Thoracic aorta (tissue), 2 donors: ENCODE data around the gene ASB5. TPM values are rescaled to one million over a fixed set of nuclear protein-coding genes. Genes with fewer than 3 reads are reported as not detected.
"Not testable (repeated sequence)": the region's sequence is repeated elsewhere in the genome, so short reads cannot be mapped to it uniquely, and the experiment has no call there.

Experiments used
- ATAC-seq: fragments of 150-250 bp; one replicate; pipeline ENCODE4 v1.8.0; 2017; ENCODE audit warnings: low read depth; ENCODE audit not compliant: insufficient number of reproducible peaks, low FRiP score
- DNase-seq: peaks from one replicate; pipeline ENCODE4 v3.0.0-alpha.2; 2020; ENCODE audit warnings: low spot score
- H3K27ac ChIP-seq, 2 donors: fragments of 200-600 bp; sonication (generic); 1 replicate in 1 of 2; 2 replicates in 1 of 2; pipeline ENCODE4 v1.5.1; 2016; ENCODE audit warnings: mild to moderate bottlenecking in 2 of 2, moderate library complexity in 2 of 2
- H3K27me3 ChIP-seq: fragments of 200-600 bp; sonication (generic); replicated peaks from 2 replicates; pipeline ENCODE4 v1.6.0; 2016; ENCODE audit warnings: mild to moderate bottlenecking; ENCODE audit not compliant: insufficient read depth
- H3K36me3 ChIP-seq: fragments of 200-600 bp; sonication (generic); one replicate; pipeline ENCODE4 v1.5.1; 2016
- H3K4me1 ChIP-seq, 2 donors: fragments of 200-600 bp; sonication (generic); 1 replicate in 1 of 2; 2 replicates in 1 of 2; pipeline versions ENCODE4 v1.5.1 to v1.6.0; 2016; ENCODE audit warnings: low read depth in 2 of 2, mild to moderate bottlenecking in 1 of 2; ENCODE audit not compliant: control insufficient read depth in 1 of 2
- H3K4me3 ChIP-seq: fragments of 200-600 bp; sonication (generic); 2 replicates; pipeline ENCODE4 v1.5.1; 2016; ENCODE audit warnings: mild to moderate bottlenecking
- H3K9me3 ChIP-seq: fragments of 200-600 bp; sonication (generic); 2 replicates; pipeline ENCODE4 v1.5.1; 2016
- total RNA-seq, 2 donors: library from RNA; depleted of rRNA; stranded (reverse); fragments of >200 nt; gene quantifications; one replicate each; pipeline versions ENCODE4 v1.1.0 to v1.2.3, GENCODE V29; 2016
- TF ChIP-seq, protein P1 (sequence below): fragments of 200-600 bp; sonication (generic); IDR thresholded peaks from one replicate; pipeline ENCODE4 v1.5.1; 2019; ENCODE audit warnings: antibody characterized with exemption

The ASB5 gene
- total RNA-seq, 2 donors from 2014 or later, result not detected

DNA sequence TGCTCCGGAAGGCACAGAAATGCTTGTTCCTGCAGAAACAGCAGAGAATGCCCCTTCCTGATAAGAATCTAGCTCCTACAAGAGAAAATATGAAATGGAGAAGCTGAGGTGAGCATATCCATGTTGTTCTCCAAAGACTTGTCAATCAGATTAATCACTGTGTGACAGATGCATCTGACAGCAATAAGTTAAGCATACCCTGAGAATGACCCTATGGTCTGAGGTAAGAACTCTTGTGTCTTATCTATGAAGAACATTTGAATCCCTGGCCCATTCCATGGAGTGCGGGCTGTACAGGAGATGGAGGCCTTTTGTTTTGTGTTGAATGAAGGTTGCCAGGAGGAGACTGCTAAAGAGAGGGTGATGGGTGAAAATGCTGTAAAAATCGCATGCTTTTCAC, 21.5 kb upstream of the ASB5 start:
- no peak for DNase-seq
- H3K27me3 ChIP-seq, result no peaks in the 10 kb centered on the region
- no peaks in the 10 kb centered on the region for H3K9me3 ChIP-seq
- no peak for ATAC-seq
- H3K36me3 ChIP-seq, result no peaks in the 10 kb centered on the region
- TF ChIP-seq, protein P1, sequence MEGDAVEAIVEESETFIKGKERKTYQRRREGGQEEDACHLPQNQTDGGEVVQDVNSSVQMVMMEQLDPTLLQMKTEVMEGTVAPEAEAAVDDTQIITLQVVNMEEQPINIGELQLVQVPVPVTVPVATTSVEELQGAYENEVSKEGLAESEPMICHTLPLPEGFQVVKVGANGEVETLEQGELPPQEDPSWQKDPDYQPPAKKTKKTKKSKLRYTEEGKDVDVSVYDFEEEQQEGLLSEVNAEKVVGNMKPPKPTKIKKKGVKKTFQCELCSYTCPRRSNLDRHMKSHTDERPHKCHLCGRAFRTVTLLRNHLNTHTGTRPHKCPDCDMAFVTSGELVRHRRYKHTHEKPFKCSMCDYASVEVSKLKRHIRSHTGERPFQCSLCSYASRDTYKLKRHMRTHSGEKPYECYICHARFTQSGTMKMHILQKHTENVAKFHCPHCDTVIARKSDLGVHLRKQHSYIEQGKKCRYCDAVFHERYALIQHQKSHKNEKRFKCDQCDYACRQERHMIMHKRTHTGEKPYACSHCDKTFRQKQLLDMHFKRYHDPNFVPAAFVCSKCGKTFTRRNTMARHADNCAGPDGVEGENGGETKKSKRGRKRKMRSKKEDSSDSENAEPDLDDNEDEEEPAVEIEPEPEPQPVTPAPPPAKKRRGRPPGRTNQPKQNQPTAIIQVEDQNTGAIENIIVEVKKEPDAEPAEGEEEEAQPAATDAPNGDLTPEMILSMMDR, result no peak
- no peak overlapping the region for H3K27ac ChIP-seq
- peaks cover 0 to 6% of the 10 kb centered on the region in 2 donors for H3K4me1 ChIP-seq
- no peak overlapping the region for H3K4me3 ChIP-seq

DNA sequence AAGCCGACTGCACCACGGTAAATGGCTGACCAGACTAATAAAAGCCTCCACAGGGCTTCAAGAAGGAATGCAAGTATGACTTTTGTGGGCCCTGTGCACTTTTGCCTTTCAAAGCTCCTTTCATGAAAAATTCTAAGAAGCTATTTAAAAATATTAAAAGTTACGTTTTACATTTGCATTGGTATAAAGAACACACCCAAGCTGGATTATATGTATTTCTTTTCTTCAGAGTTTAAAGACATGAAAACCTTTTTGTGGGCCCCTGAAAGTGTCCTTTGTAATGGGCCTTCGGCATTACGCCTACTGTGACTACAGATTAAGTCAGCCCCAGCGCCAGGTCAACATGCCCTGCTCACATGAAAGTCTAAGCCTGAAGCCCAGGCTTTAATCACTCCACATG, 20.5 kb upstream of the ASB5 start:
- TF ChIP-seq, protein P1, result no peak
- no peaks in the 10 kb centered on the region for H3K36me3 ChIP-seq
- DNase-seq (no peak), ATAC-seq (no peak)
- no peak overlapping the region for H3K4me3 ChIP-seq
- H3K27ac ChIP-seq, result no peak overlapping the region
- H3K27me3 ChIP-seq, result no peaks in the 10 kb centered on the region
- H3K4me1 ChIP-seq, result peaks cover 0 to 6% of the 10 kb centered on the region in 2 donors
- H3K9me3 ChIP-seq, result no peaks in the 10 kb centered on the region

DNA sequence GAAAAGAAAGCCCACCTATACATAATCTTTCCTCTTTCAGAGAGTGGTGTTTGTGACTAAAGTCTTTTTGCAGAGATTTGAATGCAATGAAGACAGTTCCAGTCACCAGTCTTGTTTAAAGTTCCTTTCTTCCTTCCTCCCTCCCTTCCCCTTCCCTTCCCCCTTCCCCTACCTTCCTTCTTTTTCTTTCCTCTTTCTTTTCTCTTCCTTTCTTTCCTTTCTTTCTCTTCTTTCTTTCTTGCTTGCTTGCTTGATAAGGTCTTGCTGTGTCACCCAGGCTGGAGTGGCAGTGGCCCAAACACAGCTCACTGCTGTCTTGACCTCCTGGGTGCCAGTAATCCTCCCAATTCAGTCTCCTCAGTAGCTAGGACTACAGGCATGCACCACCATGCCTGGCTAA, 19.0 kb upstream of the ASB5 start:
- no peak overlapping the region for H3K4me3 ChIP-seq
- no peaks in the 10 kb centered on the region for H3K9me3 ChIP-seq
- TF ChIP-seq, protein P1, result no peak
- DNase-seq (no peak), ATAC-seq (no peak)
- no peaks in the 10 kb centered on the region for H3K36me3 ChIP-seq
- H3K4me1 ChIP-seq, result peaks cover 0 to 6% of the 10 kb centered on the region in 2 donors
- no peaks in the 10 kb centered on the region for H3K27me3 ChIP-seq
- H3K27ac ChIP-seq, result no peak overlapping the region

DNA sequence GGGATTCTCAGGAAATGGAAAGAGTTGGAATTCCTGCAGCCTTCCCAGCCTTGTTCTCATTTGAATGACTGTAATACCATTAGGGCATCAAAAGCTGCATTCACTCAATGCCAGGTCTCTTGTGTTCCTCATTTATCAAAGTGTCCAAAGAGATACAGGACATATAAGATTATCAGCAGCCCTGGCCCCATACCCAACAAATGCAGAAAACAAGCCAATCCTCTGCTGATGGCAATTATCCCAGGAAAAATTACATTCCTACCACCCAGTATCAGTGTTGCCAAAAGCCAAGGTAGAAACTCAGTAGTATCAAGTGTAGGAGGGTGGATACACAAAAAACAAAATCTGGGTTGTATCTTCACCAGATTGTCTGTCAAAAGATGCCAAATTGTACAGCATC, 18.5 kb upstream of the ASB5 start:
- TF ChIP-seq, protein P1, result no peak

DNA sequence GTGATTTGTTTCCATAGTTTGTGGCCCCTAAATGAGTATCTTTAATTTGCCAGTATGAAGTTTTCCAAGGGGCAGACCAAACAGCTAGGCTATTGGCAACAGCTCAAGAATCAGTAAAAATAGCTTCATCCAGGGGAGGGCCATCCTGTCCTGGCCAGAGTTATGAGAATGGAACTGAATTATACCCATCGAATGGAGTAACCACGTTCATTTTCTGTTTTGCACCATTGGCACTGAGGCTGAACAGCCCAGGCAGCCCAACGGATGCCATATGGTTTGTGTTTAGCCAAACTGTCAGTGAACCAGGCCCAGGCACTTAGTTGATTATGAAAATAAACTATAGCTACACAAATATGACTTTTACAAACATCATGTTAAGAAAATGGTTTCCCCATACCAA, 17.7 kb upstream of the ASB5 start:
- Histone ChIP-seq H3K9me3 (no peaks in the 10 kb centered on the region), H3K4me3 (no peak overlapping the region), H3K27ac (no peak overlapping the region), H3K36me3 (no peaks in the 10 kb centered on the region), H3K27me3 (no peaks in the 10 kb centered on the region), H3K4me1 (peaks cover 0 to 6% of the 10 kb centered on the region in 2 donors)
- TF ChIP-seq, protein P1, result no peak
- DNase-seq (no peak), ATAC-seq (no peak)

More for the DNA sequence above, 18.5 kb upstream of the ASB5 start:
- Histone ChIP-seq H3K36me3 (no peaks in the 10 kb centered on the region), H3K4me3 (no peak overlapping the region), H3K27ac (no peak overlapping the region), H3K27me3 (no peaks in the 10 kb centered on the region), H3K9me3 (no peaks in the 10 kb centered on the region), H3K4me1 (peaks cover 0 to 6% of the 10 kb centered on the region in 2 donors)
- DNase-seq, result no peak
- ATAC-seq, result no peak

DNA sequence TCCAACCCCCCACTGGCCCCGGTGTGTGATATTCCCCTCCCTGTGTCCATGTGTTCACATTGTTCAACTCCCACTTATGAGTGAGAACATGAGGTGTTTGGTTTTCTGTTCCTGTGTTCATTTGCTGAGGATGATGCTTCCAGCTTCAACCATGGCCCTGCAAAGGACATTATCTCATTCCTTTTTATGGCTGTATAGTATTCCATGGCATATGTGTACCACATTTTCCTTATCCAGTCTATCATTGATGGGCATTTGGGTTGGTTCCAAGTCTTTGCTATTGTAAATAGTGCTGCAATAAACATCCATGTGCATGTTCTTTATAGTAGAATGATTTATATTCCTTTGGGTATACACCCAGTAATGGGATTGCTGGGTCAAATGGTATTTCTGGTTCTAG, 10.5 kb upstream of the ASB5 start:
- H3K4me1 ChIP-seq, H3K36me3 ChIP-seq, H3K9me3 ChIP-seq, DNase-seq, H3K4me3 ChIP-seq, H3K27me3 ChIP-seq, H3K27ac ChIP-seq, ATAC-seq: not testable (repeated sequence)
